PFSK-1 (cell line): ENCODE measurements around the gene SYNDIG1L.

Source experiments
- FOXP2 ChIP-seq: optimal IDR thresholded peaks from 2 replicates; pipeline ENCODE3; 2011; ENCODE audit warnings: borderline replicate concordance, control low read depth, inconsistent platforms; ENCODE audit not compliant: insufficient read depth; ENCODE audit errors: extremely low read length, extremely low read depth
- POLR2AphosphoS5 ChIP-seq: IDR thresholded peaks from 2 replicates; pipeline ENCODE4 v1.6.1; 2012; ENCODE audit warnings: low read depth, mild to moderate bottlenecking, control low read depth, low read length, moderate library complexity
- SIN3A ChIP-seq: IDR thresholded peaks from 2 replicates; pipeline ENCODE4 v1.6.1; 2012; ENCODE audit warnings: mild to moderate bottlenecking, low read length, moderate library complexity, borderline replicate concordance; ENCODE audit not compliant: insufficient read depth
- TAF1 ChIP-seq: IDR thresholded peaks from 2 replicates; pipeline ENCODE4 v1.6.1; 2012; ENCODE audit warnings: low read length, control low read depth, borderline replicate concordance; ENCODE audit not compliant: insufficient read depth
- TF ChIP-seq, protein P1 (sequence below), 2 experiments: IDR thresholded peaks; 2 replicates each; pipeline versions ENCODE4 v1.6.1 to v1.8.0; 2011 to 2012; ENCODE audit warnings: low read depth in 2 of 2, low read length in 2 of 2, control low read depth in 1 of 2, inconsistent platforms in 1 of 2, mild to moderate bottlenecking in 1 of 2, moderate library complexity in 1 of 2; ENCODE audit not compliant: insufficient read depth in 1 of 2

DNA sequence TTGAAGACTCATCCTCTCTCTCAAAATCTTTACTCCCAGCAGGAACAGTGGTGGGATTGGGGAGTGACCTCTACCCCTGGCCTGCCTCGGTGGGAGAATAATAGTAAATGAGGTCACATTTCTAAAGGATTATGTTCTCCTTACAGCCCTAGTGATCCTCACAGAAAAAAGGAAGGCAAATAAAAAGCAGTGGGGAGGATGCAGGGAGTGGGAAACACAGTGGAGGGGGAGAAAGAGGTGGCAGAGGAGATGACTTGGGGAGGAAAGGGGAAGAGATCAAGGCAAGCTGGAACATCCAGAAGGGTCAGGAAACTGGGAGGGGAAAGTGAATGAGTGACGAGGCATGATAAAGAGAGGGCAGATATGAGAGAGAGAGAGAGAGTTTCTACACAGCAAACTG, 8.3 kb upstream of the SYNDIG1L start:
- TF ChIP-seq FOXP2: no peak
- no peak for TF ChIP-seq POLR2AphosphoS5
- TF ChIP-seq, protein P1, sequence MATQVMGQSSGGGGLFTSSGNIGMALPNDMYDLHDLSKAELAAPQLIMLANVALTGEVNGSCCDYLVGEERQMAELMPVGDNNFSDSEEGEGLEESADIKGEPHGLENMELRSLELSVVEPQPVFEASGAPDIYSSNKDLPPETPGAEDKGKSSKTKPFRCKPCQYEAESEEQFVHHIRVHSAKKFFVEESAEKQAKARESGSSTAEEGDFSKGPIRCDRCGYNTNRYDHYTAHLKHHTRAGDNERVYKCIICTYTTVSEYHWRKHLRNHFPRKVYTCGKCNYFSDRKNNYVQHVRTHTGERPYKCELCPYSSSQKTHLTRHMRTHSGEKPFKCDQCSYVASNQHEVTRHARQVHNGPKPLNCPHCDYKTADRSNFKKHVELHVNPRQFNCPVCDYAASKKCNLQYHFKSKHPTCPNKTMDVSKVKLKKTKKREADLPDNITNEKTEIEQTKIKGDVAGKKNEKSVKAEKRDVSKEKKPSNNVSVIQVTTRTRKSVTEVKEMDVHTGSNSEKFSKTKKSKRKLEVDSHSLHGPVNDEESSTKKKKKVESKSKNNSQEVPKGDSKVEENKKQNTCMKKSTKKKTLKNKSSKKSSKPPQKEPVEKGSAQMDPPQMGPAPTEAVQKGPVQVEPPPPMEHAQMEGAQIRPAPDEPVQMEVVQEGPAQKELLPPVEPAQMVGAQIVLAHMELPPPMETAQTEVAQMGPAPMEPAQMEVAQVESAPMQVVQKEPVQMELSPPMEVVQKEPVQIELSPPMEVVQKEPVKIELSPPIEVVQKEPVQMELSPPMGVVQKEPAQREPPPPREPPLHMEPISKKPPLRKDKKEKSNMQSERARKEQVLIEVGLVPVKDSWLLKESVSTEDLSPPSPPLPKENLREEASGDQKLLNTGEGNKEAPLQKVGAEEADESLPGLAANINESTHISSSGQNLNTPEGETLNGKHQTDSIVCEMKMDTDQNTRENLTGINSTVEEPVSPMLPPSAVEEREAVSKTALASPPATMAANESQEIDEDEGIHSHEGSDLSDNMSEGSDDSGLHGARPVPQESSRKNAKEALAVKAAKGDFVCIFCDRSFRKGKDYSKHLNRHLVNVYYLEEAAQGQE (IDR thresholded peaks at IDR 0.05; ENCODE audit: insufficient read depth in 1 of 2, low read depth in 2 of 2, low read length in 2 of 2): no peak
- TF ChIP-seq TAF1: no peak
- TF ChIP-seq SIN3A: no peak
